ENCODE results near the gene PLIN5.

Gene PLIN5

DNA sequence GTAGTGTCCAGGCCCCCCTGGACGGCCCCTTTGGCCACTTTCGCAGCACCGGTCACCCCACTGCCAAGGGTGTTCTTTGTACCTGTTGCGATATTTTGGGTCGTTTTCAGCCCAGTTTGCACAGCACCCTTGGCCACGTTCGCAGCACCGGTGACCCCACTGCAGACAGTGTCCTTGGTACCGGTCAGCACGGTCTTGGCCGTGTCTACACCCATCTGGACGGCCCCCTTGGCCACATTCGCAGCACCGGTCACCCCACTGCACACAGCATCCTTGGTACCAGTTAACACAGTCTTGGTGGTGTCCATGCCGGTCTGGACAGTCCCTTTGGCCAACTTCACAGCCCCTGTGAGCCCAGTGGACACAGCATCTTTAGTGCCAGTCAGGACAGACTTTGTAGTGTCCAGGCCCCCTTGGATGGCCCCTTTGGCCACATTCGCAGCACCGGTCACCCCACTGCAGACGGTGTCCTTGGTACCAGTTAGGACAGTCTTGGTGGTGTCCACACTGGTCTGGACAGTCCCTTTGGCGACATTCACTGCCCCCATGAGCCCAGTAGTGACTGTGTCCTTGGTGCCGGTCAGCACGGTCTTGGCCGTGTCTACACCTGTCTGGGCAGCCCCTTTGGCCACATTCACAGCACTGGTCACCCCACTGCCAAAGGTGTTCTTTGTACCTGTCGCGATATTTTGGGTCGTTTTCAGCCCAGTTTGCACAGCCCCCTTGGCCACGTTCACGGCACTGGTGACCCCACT lies 23.5 kb downstream of the PLIN5 start:
- Histone ChIP-seq H3K9ac (ENCODE audit: low read length) (no peak overlapping the region), H3K9me3 (ENCODE audit: control insufficient read depth, low read length) (no peaks in the 10 kb centered on the region), H3K36me3 (ENCODE audit: control insufficient read depth, insufficient read depth, low read length) (no peaks in the 10 kb centered on the region)

DNA sequence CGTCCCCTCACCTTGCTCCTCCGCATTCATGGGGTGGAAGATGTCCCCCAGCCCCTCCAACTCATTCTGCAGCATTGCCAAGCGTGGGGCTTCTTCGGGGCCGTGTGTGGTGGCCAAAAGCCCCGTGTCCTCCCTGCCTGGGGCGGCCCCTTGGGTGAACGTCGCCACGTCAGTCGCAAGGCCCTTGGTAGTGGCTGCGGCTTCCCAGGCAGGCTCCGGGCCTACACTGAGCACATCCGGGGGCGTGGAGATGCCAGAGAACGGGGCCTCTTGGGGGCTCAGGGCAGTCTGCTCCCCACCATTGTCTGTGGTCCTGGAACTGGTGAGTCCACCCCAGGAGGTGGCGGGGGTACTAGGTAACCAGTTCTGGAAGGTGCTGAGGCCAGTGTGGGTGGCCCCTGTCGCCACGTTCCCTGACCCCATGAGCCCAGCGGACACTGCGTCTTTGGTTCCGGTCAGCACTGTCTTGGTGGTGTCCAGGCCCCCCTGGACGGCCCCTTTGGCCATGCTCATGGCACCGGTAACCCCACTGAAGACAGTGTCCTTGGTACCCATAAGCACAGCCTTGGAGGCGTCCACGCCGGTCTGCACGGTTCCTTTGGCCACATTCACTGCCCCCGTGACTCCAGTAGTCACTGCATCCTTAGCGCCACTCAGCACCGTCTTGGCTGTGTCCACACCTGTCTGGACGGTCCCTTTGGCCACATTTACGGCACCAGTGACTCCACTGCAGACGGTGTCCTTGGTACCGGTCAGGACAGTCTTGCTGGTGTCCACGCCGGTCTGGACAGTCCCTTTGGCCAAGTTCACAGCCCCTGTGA lies 24.4 kb downstream of the PLIN5 start:
- H3K9ac ChIP-seq (ENCODE audit: low read length) = no peak overlapping the region
- no peaks in the 10 kb centered on the region for H3K36me3 ChIP-seq (ENCODE audit: control insufficient read depth, insufficient read depth, low read length)

More for the DNA sequence above, 23.5 kb downstream of the PLIN5 start:
- Histone ChIP-seq H3K4me1 (ENCODE audit: control insufficient read depth, insufficient read depth, low read length) (no peaks in the 10 kb centered on the region), H3K4me3 (ENCODE audit: low read length) (no peak overlapping the region), H3K27me3 (ENCODE audit: control insufficient read depth, insufficient read depth, low read length) (no peaks in the 10 kb centered on the region)

GRCh38 chr19:4508698-4509097 lies 26.3 kb downstream of the PLIN5 start:
- H3K9me3 ChIP-seq (ENCODE audit: control insufficient read depth, low read length) = no peaks in the 10 kb centered on the region
- H3K4me3 ChIP-seq (ENCODE audit: low read length) = no peak overlapping the region
- H3K4me1 ChIP-seq (ENCODE audit: control insufficient read depth, insufficient read depth, low read length) = no peaks in the 10 kb centered on the region
- no peaks in the 10 kb centered on the region for H3K27me3 ChIP-seq (ENCODE audit: control insufficient read depth, insufficient read depth, low read length)
- H3K9ac ChIP-seq (ENCODE audit: low read length) = no peak overlapping the region
- H3K36me3 ChIP-seq (ENCODE audit: control insufficient read depth, insufficient read depth, low read length) = no peaks in the 10 kb centered on the region

More for the DNA sequence above, 24.4 kb downstream of the PLIN5 start:
- no peaks in the 10 kb centered on the region for H3K4me1 ChIP-seq (ENCODE audit: control insufficient read depth, insufficient read depth, low read length)
- no peak overlapping the region for H3K4me3 ChIP-seq (ENCODE audit: low read length)
- H3K27me3 ChIP-seq (ENCODE audit: control insufficient read depth, insufficient read depth, low read length) = no peaks in the 10 kb centered on the region
- no peaks in the 10 kb centered on the region for H3K9me3 ChIP-seq (ENCODE audit: control insufficient read depth, low read length)

- Histone ChIP-seq H3K4me3 (ENCODE audit: low read length) (no peak overlapping the region), H3K36me3 (ENCODE audit: control insufficient read depth, insufficient read depth, low read length) (no peaks in the 10 kb centered on the region), H3K4me1 (ENCODE audit: control insufficient read depth, insufficient read depth, low read length) (no peaks in the 10 kb centered on the region), H3K27me3 (ENCODE audit: control insufficient read depth, insufficient read depth, low read length) (no peaks in the 10 kb centered on the region), H3K9ac (ENCODE audit: low read length) (no peak overlapping the region), H3K9me3 (ENCODE audit: control insufficient read depth, low read length) (no peaks in the 10 kb centered on the region)
These were observed 27.2 kb downstream of the PLIN5 start for GRCh38 chr19:4507804-4508203.

- H3K4me1 ChIP-seq (ENCODE audit: control insufficient read depth, insufficient read depth, low read length) = no peaks in the 10 kb centered on the region
- no peaks in the 10 kb centered on the region for H3K36me3 ChIP-seq (ENCODE audit: control insufficient read depth, insufficient read depth, low read length)
- H3K27me3 ChIP-seq (ENCODE audit: control insufficient read depth, insufficient read depth, low read length) = no peaks in the 10 kb centered on the region
- no peak overlapping the region for H3K9ac ChIP-seq (ENCODE audit: low read length)
- H3K4me3 ChIP-seq (ENCODE audit: low read length) = no peak overlapping the region
- no peaks in the 10 kb centered on the region for H3K9me3 ChIP-seq (ENCODE audit: control insufficient read depth, low read length)
These were observed 27.9 kb downstream of the PLIN5 start for GRCh38 chr19:4507150-4507452.

DNA sequence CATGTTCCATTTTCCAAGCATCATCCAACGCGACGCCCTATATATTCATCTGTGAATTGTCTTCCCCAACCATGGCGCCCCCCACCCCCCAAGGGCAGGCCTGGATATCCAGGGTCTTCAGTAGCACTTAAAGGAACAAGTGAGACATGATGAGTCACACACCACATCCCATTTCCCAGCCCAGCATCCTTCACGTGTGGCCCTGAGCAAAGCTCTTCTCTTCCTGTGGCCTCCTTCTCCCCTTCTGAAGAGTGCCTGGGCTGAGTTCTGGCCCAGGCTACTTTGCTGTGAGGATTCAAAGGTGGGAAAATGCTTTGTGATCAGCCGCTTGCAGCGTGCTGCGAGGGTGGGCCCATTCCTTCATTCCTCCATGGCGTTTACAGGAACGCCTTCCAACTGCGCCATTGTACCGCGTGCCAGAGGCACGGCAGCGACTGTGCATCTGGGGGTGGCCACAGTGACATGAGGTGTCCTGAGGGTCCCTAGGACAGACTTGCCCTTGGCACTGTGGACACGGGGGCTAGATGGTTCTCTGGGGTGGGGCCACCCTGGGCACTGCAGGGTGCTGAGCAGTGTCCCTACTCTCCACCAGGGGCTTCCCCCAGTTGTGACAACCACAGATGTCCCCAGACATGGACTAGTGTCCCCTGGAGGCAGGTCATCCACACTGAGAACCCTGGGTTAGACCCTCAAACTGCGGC lies 28.4 kb downstream of the PLIN5 start:
- Histone ChIP-seq H3K9me3 (ENCODE audit: control insufficient read depth, low read length) (no peaks in the 10 kb centered on the region), H3K4me1 (ENCODE audit: control insufficient read depth, insufficient read depth, low read length) (no peaks in the 10 kb centered on the region), H3K4me3 (ENCODE audit: low read length) (no peak overlapping the region), H3K9ac (ENCODE audit: low read length) (no peak overlapping the region), H3K36me3 (ENCODE audit: control insufficient read depth, insufficient read depth, low read length) (no peaks in the 10 kb centered on the region), H3K27me3 (ENCODE audit: control insufficient read depth, insufficient read depth, low read length) (no peaks in the 10 kb centered on the region)

- Histone ChIP-seq H3K9me3 (ENCODE audit: control insufficient read depth, low read length) (no peaks in the 10 kb centered on the region), H3K4me3 (ENCODE audit: low read length) (no peak overlapping the region), H3K4me1 (ENCODE audit: control insufficient read depth, insufficient read depth, low read length) (no peaks in the 10 kb centered on the region), H3K27me3 (ENCODE audit: control insufficient read depth, insufficient read depth, low read length) (no peaks in the 10 kb centered on the region), H3K9ac (ENCODE audit: low read length) (no peak overlapping the region), H3K36me3 (ENCODE audit: control insufficient read depth, insufficient read depth, low read length) (no peaks in the 10 kb centered on the region)
These were observed 29.2 kb downstream of the PLIN5 start for GRCh38 chr19:4505570-4506448.

- Histone ChIP-seq H3K9ac (ENCODE audit: low read length) (no peak overlapping the region), H3K36me3 (ENCODE audit: control insufficient read depth, insufficient read depth, low read length) (no peaks in the 10 kb centered on the region), H3K9me3 (ENCODE audit: control insufficient read depth, low read length) (no peaks in the 10 kb centered on the region), H3K27me3 (ENCODE audit: control insufficient read depth, insufficient read depth, low read length) (no peaks in the 10 kb centered on the region), H3K4me3 (ENCODE audit: low read length) (no peak overlapping the region), H3K4me1 (ENCODE audit: control insufficient read depth, insufficient read depth, low read length) (no peaks in the 10 kb centered on the region)
These were observed 30.0 kb downstream of the PLIN5 start for GRCh38 chr19:4504891-4505569.

GRCh38 chr19:4504297-4504701 lies 30.7 kb downstream of the PLIN5 start:
- Histone ChIP-seq H3K4me1 (ENCODE audit: control insufficient read depth, insufficient read depth, low read length) (no peaks in the 10 kb centered on the region), H3K27me3 (ENCODE audit: control insufficient read depth, insufficient read depth, low read length) (no peaks in the 10 kb centered on the region), H3K36me3 (ENCODE audit: control insufficient read depth, insufficient read depth, low read length) (no peaks in the 10 kb centered on the region), H3K9ac (ENCODE audit: low read length) (no peak overlapping the region), H3K4me3 (ENCODE audit: low read length) (no peak overlapping the region), H3K9me3 (ENCODE audit: control insufficient read depth, low read length) (no peaks in the 10 kb centered on the region)

DNA sequence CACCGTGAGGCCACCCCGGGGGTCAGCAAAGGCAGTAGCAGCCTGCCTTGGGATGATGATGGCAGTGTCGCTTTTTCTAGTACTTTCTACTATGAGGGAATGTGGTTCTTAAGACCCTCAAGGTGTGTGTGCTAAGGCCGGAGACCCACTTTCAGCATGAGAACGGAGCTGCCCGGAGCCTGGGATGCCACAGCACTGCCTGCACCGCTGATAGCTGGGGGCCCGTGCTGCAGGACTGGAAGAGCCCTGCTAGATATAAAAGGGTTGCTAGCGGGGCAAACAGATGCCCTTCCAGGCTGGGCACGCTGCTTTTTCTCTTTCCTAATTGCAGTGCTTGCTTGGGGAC lies 31.2 kb downstream of the PLIN5 start:
- Histone ChIP-seq H3K36me3 (ENCODE audit: control insufficient read depth, insufficient read depth, low read length) (no peaks in the 10 kb centered on the region), H3K27me3 (ENCODE audit: control insufficient read depth, insufficient read depth, low read length) (no peaks in the 10 kb centered on the region), H3K9me3 (ENCODE audit: control insufficient read depth, low read length) (no peaks in the 10 kb centered on the region), H3K9ac (ENCODE audit: low read length) (no peak overlapping the region), H3K4me1 (ENCODE audit: control insufficient read depth, insufficient read depth, low read length) (no peaks in the 10 kb centered on the region), H3K4me3 (ENCODE audit: low read length) (no peak overlapping the region)

- H3K36me3 ChIP-seq (ENCODE audit: control insufficient read depth, insufficient read depth, low read length) = no peaks in the 10 kb centered on the region
These were observed 31.7 kb downstream of the PLIN5 start for GRCh38 chr19:4503132-4503824.

More at GRCh38 chr19:4503132-4503824, 31.7 kb downstream of the PLIN5 start:
- H3K9me3 ChIP-seq (ENCODE audit: control insufficient read depth, low read length) = no peaks in the 10 kb centered on the region
- H3K4me1 ChIP-seq (ENCODE audit: control insufficient read depth, insufficient read depth, low read length) = no peaks in the 10 kb centered on the region
- no peak overlapping the region for H3K4me3 ChIP-seq (ENCODE audit: low read length)
- no peak overlapping the region for H3K9ac ChIP-seq (ENCODE audit: low read length)
- H3K27me3 ChIP-seq (ENCODE audit: control insufficient read depth, insufficient read depth, low read length) = no peaks in the 10 kb centered on the region

All from mucosa of stomach (tissue), 1 donor.